AG20443 (cell line): ENCODE data around the gene G2E3.
"Not testable (repeated sequence)": the region's sequence is repeated elsewhere in the genome, so short reads cannot be mapped to it uniquely, and the experiment has no call there.

ENCODE experiments used
- DNase-seq: peaks from one replicate; pipeline ENCODE4 v3.0.0; 2012; ENCODE audit warnings: low spot score, mixed read lengths

Gene G2E3

DNA sequence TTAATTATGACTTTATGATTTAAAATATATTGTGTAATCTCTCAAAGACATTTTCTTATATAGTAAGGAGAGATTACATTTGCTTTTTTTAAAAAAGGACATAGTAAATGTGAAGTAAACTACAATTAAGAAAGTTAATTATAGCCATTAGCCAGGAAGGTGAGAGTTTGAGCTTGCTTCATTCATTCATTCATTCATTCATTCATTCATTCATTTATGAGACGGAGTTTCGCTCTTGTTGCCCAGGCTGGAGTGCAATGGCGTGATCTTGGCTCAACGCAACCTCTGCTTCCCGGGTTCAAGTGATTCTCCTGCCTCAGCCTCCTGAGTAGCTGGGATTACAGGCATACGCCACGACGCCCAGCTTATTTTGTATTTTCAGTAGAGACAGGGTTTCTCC lies 45.7 kb downstream of the G2E3 start:
- DNase-seq: not testable (repeated sequence)

DNA sequence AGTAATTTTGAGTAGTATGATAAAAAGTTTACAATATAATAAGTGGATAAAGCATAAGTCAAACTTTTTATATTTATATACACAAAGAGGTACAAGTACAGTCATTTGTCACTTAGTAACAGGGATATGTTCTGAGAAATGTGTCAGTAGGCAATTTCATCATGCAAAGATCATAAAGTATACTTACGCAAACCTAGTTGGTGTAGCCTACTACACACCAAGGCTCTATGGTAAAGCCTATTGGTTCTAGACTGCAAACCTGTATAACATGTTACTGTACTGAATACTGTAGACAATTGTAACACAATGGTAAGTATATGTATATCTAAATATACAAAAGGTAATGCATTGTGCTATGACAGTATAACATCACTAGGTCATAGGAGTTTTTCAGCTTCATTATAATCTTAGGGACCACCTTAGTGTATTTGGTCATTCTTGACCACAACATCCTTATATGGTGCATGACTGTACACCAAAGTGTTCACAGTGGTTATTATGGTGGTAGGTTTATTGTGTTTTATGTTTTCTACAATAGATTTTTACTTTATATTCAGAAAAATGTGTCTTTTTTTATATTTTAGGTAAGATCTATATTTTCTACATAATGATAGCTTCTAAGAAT lies 48.3 kb downstream of the G2E3 start:
- DNase-seq: peak; percentile 8

DNA sequence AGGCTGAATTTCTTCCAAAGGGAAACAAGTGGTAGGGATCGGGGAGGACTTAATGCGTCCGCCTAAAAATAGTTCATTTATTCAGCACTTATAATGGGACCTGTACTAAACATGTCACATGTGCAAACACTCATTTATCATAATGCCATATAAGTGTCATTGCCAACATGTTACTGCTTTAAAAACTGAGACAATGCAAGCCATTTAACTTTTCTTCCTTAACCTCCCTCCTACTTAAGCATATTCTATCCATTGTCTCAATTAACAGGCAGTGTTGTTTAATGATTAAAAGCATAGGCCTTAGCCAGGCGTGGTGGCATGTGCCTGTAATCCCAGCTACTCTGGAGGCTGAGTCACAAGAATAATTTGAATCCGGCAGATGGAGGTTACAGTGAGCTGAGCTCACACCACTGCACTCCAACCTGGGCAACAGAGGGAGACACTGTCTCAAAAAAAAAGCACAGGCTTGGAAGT lies 49.6 kb downstream of the G2E3 start:
- DNase-seq: peak; percentile 13

DNA sequence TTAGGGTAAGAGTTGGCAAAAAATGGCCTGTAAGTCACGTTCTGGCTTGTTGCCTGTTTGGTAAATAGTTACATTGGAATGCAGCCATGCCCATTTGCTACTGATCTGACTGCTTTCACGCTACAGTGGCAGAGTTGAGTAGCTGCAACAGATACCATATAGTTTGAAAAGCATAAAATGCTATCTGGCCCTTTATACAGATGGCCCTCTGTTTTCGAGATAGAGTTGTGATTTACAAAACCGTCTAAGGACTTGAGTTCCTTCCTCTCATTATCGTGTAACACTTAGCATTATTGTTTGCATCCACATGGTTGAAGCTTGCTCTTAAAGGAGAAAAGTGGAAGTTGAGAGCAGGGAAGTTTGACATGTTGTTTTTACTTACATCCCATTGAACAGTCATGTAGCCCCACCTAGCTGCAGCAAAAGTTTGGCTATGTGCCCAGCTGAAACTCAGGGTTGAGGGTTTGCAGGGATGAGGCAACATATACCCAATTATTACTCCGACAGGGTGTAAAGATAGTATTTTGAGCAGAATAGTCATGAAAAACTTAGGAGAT lies 51.9 kb downstream of the G2E3 start:
- peak; percentile 18 for DNase-seq

DNA sequence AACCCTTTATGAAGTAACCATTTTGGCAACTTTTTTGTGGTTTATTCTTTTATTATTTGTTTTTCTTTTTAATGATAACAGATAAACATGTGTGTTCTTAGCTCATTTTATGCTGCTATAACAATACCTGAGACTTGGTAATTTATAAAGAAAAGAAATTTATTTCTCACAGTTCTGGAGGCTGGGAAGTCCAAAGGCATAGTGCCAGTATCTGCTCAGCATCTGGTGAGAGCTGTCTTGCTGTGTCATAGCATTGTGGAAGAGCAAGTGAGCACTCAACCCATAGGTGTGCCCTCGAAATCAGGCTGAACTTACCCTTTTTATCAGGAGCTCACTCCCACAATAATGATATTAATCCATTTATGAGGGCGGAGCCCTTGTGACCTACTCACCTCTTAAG lies 55.2 kb downstream of the G2E3 start:
- no peak for DNase-seq

DNA sequence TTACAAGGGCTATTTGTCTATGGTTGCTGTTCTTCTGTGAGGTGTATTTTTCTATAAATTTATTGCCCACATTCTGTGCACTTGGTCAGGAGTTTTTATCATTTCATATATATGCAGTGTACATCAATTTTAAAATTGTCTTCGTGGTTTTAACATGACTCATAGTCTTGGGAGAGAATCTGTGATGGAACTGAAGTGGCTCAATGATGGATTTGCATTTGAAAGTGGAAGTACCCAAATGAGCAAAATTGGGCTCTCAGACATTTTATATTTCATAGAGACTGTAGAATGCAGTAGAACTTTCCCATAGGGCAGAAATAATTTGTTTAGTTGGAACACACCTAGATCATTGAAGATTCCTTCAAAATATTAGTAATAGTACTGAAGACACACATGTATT lies 61.2 kb downstream of the G2E3 start:
- no peak for DNase-seq

DNA sequence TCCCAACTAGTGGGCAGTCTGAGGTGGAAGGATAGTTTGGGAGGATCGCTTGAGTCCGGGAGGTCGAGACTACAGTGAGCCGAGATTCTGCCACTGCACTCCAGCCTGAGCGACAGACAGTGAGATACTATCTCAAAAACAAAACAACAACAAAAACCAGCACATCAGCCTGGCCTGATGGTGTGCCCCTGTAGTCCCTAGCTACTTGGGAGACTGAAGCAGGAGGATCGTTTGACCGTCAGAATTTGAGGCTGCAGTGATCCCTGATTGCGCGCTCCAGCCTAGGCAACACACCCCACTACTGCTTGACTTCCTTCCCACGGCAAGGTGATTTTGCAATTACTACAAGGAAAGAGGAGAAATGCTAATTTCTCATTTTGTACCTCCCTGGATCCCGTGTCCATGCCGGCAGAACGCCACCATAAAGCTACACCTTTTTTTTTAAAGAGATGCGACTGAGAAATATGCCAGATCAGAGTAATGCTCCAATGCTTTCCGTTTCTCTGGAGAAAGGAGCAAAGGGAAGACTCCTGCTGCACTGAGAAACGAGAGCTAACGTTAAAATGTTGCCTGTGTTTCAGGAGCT lies 62.5 kb downstream of the G2E3 start:
- peak; percentile 25 for DNase-seq

DNA sequence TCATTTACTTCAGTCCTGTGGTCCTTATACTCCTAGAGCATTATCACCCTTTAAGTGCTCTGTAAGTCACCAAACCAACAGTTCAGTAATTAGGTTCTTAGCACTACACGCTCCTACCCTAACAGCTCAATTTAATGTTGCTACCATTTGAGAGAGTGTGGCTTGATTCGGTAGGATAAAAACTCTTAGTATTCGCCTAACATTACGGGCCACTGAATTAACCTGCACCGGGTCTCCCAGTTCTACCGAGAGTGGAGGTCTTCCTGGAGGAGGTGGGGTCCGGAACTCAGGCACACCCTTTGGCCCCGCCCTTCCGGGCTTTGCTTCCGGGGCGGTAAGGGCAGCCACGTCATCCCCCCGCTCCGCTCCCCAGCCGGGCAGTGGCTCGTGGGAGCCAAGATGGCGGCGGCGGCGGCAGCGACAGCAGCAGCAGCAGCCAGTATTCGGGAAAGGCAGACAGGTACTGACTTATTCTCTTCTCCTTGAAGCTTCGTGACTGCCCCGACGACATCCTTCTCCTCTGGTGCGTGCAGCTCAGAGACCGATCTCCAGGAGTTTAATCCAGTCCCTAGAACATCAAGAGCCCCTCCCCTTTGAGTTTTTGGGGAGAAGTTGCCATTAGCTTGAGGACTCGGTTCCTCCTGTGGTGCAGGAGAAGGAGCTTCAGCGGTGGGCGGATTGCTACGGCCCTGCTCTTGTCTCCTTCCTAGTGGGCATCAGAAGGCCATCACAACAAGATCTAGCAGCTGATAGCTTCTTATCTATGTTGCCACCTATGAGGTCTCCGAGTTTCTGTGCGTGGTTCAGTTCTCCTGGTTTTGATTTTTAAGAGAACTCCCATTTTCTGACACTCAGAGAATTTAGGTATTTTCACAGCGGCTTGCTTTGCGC lies 63.2 kb downstream of the G2E3 start, which contains the start of gene SCFD1:
Gene SCFD1, plus strand, starts transcription at position 380 of the 891 bp plus-strand sequence. Its CDS starts 20 bp downstream, at position 400.
- DNase-seq: peak; percentile 96

DNA sequence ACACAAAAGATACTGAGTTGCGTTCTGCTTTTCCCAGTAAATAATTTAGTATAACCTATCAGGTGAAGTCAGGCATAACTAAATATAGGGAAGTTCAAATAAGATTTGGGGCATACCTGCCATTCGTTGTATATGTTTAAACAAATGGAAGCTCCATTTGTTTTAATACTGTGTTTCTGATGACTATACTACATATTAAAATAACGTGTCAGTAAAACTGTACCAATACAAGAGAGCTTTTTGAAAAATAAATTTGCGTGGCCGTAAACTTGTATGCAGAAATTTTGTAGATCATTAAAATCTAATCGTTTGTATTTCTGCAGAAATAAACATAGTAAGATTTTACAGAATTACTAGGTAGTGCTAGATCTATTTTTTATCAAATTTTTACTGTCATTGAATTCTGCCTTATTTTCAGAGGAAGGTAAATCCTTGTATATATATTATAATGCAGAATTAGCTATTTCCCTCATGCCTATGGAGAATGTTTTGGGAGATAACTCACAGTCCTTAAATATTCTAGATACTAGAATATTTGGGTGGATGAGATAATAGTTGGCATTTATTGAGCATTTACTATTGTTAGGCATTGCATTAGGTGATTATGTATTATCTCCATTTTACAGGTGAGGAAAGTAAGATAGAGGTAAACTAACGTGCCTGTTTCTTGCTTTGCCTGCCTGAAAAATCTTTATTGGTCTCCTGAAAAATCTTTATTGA lies 64.6 kb downstream of the G2E3 start:
- DNase-seq: no peak

DNA sequence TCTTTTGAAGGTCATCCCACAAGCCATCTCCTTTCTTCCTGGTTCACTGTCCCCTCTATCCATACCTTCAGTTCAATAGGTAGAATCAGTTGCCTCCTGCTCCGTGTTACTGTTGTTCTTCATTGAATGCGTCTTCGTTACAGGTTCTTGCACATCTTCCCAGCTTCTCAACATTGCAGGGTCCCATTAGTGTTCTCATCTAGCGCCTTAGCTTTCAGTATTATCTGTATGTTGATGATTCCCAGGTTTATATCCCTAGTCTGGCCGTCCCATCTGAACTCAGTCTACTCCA lies 65.1 kb downstream of the G2E3 start:
- DNase-seq: no peak

DNA sequence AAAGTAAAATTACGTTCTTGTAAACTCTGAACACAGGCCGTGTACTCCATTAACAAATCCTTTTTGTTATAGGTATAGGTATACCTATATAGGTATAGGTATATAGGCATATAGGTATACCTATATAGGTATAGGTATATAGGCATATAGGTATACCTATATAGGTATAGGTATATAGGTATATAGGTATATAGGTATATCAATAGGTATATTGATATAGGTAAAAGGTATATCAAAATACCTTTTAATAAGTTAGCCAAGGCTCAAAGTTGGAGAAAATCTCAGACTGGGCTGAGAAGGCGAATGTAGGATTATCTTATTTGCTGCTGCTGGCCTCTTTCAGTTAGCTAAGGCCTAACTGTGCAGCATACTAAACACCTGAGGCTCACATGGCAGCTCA lies 66.6 kb downstream of the G2E3 start:
- DNase-seq: no peak

DNA sequence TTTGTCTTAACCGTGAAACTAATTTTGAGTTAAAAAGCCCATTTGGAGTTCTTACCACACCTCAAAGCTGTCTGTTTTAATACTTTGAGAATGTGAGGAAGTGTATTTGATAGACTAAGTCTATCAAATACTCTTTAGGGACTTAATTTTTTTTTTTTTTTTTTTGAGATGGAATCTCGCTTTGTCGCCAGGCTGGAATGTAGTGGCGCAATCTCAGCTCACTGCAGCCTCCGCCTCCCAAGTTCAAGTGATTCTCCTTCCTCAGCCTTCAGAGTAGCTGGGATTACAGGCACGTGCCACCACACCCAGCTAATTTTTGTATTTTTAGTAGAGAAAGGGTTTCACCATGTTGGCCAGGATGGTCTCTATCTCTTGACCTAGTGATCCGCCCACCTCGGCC lies 70.5 kb downstream of the G2E3 start:
- not testable (repeated sequence) for DNase-seq

DNA sequence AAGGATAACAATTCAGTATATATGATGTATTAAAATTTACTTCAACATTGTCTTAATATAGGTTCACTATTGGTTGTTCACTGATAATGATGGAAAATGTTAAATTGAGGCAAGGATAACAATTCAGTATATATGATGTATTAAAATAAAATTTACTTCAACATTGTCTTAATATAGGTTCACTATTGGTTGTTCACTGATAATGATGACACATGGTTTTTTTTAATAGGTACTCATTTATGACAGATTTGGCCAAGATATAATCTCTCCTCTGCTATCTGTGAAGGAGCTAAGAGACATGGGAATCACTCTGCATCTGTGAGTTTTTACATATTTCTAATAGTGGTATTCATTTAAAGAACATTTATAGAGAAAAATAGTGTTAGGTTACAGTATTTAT lies 71.3 kb downstream of the G2E3 start:
- no peak for DNase-seq

DNA sequence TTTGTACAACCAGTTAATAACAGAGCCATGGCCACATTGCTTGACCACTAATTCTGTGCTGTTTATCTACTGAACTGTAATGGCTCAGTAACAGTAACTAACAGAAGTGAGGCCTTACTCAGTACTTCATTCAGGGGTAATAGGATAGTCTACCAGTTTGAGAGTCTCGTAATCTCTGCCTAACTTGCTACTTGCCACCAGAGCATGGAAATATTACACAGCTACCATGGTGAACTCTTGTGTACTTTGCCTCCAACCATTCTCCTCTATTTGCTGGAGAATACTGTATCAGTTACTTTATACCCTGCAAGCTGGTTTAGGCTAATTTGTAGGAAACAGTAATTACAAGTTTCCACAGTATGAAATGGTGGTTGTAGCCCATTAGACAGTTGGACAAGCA lies 73.8 kb downstream of the G2E3 start:
- no peak for DNase-seq

DNA sequence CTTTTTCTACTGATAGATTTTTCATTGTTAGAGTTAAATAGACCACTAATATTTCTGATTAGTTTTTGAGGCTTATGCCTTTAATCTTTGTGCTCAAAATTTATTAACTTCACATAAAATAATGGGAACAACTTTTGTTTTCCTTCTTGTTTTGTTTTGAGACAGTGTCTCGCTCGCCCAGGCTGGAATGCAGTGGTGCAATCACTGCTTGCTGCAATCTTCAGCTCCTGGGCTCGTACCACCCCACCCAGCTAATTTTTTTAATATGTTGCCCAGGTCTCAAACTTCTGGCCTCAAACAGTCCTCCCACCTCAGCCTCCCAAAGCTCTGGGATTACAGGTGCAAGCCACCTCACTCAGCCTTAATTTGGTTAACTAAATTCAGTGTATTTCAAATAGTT lies 80.0 kb downstream of the G2E3 start:
- peak; percentile 18 for DNase-seq

DNA sequence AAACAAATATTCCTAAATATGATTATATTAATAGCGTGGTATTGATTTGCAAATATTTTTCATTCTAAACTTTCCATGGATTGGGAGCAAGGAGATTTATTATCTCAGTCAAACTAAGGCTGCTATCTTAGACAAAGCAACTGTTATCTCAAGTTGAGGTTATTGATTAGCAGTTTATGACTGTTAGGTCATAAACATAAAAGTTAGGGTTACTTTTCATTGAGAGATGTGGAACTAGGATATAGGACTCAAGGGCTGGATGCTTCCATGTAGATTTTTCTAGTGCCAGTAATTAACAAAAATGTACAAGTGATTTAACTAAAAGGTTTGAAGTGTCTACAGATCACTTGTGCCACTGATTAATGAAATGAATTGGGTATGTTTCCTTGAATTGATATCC lies 82.2 kb downstream of the G2E3 start:
- DNase-seq: no peak

DNA sequence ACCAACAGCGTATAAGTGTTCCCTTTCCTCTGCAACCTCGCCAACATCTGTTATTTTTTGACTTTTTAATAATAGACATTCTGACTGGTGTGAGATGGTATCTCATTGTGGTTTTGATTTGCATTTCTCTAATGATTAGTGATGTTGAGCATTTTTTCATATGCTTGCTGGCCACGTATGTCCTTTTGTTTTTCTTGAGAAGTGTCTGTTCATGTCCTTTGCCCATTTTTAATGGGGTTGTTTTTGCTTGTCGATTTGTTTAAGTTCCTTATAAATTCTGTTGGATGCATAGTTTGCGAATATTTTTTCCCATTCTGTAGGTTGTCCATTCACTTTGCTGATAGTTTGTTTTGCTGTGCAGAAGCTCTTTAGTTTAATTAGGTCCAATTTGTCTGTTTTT lies 85.5 kb downstream of the G2E3 start:
- DNase-seq: not testable (repeated sequence)

DNA sequence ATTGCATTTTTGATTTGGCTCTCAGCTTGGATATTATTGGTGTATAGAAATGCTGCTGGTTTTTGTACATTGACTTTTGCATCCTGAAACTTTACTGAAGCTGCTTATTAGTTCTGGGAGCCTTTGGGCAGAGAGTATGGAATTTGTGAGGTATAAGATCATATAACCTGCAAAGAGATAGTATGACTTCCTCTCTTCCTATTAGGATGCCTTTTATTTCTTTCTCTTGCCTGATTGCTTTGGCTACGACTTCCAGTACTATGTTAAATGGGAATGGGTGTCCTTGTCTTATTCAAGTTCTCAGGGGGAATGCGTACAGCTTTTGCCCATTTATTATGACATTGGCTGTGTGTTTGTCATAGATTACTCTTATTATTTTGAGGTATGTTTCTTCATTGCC lies 86.6 kb downstream of the G2E3 start:
- no peak for DNase-seq

DNA sequence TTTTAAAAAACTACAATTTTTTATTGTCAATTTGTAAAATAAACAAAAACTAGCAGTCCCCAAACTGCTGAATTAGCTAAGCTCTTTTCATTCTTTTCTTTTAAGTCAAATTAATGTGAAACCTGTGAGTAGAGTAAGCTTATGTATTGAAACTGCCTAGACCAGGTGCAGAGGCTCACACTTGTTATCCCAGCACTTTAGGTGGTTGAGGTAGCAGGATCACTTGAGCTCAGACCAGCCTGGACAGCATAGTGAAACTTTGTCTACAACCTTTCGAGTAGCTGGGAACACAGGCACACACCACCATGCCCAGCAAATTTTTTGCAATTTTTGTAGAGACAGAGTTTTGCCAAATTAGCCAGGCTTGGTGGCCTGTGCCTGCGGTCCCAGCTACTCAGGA lies 89.5 kb downstream of the G2E3 start:
- DNase-seq: no peak

DNA sequence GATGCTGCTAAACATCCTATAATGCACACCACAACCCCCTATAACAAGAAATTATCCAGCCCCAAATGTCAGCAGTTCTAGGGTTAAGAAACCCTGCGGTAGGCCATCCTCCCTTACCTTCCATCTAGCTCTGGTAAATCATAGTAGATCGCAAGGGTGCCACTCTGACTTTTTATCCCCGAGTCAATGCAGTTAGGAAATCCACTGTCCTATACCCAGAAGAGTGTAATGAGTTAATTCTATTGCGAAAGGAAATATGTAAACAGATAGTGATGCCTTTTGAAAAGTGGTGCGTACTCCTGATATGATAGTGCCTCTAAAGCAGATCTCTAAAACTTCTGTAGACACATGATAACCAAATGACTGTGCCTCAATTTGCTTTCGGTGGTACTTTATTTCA lies 93.0 kb downstream of the G2E3 start:
- no peak for DNase-seq

DNA sequence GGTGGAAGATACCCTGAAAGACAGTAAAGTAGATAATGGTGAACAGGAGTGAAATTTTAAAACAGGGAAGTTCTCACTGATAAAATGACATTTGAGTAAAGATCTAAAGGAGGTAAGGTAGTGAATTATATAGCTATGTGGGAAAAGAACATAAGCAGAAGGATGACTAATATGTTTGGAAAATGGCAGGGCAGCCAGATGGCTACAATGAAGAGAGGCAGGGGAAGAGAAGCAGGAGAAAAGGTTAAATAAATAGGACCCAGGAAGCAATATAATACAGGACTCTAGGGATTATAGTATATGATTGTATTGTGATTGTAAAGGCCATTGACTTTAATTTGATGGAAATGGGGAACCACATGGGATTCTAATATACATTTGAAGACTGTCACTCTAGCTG lies 96.2 kb downstream of the G2E3 start:
- DNase-seq: no peak

DNA sequence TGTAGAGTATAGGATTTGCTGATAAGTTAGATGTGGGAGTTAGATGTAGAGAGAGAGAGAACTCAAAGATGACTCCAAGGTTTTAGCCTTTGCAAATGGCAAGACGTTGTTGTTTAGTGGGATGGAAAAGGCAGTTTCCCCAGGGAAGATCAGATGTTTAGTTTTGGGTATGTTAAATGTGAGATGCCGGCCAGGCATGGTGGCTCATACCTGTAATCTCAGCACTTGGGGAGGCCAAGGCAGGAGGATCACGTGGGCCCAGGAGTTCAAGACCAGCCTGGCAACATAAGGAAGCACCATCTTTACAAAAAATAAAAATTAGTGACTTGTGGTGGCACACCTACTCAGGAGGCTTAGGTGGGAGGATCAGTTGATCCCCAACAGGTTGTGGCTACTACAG lies 96.7 kb downstream of the G2E3 start:
- no peak for DNase-seq
